H1 (cell line): ENCODE data around the gene GPC6. TPM values are rescaled to one million over a fixed set of nuclear protein-coding genes. Genes with fewer than 3 reads are reported as not detected.

Source experiments
- CHD7 ChIP-seq: fragments of 300-600 bp; sonication (generic); IDR thresholded peaks from 2 replicates; pipeline ENCODE4 v1.7.1; 2012; ENCODE audit warnings: low read length, moderate library complexity, mild to moderate bottlenecking, inconsistent platforms; ENCODE audit not compliant: insufficient replicate concordance
- EGR1 ChIP-seq: IDR thresholded peaks from 2 replicates; pipeline ENCODE4 v1.6.1; 2011; ENCODE audit warnings: low read depth, low read length, borderline replicate concordance
- GTF2F1 ChIP-seq: IDR thresholded peaks from 2 replicates; pipeline ENCODE4 v1.6.1; 2012; ENCODE audit warnings: low read depth, low read length, improper control_type of control experiment, borderline replicate concordance
- RFX5 ChIP-seq: IDR thresholded peaks from 2 replicates; pipeline ENCODE4 v1.6.1; 2011; ENCODE audit warnings: low read depth, low read length, improper control_type of control experiment, borderline replicate concordance
- YY1 ChIP-seq: IDR thresholded peaks from 2 replicates; pipeline ENCODE4 v1.6.1; 2011; ENCODE audit warnings: low read depth, mild to moderate bottlenecking, low read length
- polyA plus RNA-seq, 7 experiments: library from polyadenylated mRNA; depleted of rRNA in 3 of 7; stranded (reverse) in 5 of 7; unstranded in 2 of 7; fragments of >200 nt in 5 of 7; fragments of 200-250 nt in 2 of 7; gene quantifications; 1 replicate in 5 of 7; 2 replicates in 1 of 7; 4 replicates in 1 of 7; pipeline versions ENCODE4 v1.2.1 to v1.2.3, GENCODE V29; 2011 to 2013; ENCODE audit warnings: missing spikeins in 2 of 7, mixed read lengths in 2 of 7
- total RNA-seq: library from RNA; stranded (reverse); fragmentation: NEBNext Ultra II Directional; extraction: Animal tissue kit (Norgen Biotek cat#: 25700); gene quantifications from 2 replicates; pipeline ENCODE4 v1.2.1, GENCODE V29; 2021
- TF ChIP-seq, protein P1 (sequence below): IDR thresholded peaks from 2 replicates; pipeline ENCODE4 v1.6.1; 2012; ENCODE audit warnings: low read length, inconsistent platforms

GPC6 gene
- total and polyA plus RNA-seq, 2 of the 8 experiments (the other 6 are each of a cell fraction or from before 2014, with no cell fraction given), result 5.4 to 12.0 TPM

DNA sequence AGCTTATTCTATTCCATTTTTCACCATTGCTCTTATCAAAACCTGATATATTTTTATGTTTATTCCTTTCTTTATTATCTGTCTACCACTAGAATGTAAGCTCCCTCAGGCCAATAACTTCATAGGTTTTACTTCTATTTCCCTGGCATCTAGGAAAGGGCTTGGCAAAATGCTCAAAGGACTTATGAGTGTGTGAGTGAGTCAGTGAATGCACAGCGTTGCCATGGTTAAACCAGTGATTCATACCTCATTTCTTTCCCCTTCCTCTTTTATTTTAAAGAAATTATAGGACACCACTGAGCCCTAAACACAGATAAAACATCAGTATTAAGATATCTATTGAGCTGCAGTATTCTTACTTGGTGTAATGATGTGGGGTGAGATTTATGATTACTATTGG, 162.1 kb downstream of the GPC6 start (continued):
- no peak for TF ChIP-seq CHD7
- TF ChIP-seq, protein P1, sequence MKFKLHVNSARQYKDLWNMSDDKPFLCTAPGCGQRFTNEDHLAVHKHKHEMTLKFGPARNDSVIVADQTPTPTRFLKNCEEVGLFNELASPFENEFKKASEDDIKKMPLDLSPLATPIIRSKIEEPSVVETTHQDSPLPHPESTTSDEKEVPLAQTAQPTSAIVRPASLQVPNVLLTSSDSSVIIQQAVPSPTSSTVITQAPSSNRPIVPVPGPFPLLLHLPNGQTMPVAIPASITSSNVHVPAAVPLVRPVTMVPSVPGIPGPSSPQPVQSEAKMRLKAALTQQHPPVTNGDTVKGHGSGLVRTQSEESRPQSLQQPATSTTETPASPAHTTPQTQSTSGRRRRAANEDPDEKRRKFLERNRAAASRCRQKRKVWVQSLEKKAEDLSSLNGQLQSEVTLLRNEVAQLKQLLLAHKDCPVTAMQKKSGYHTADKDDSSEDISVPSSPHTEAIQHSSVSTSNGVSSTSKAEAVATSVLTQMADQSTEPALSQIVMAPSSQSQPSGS, result no peak
- no peak for TF ChIP-seq GTF2F1
- no peak for TF ChIP-seq RFX5
- TF ChIP-seq EGR1, result no peak
- no peak for TF ChIP-seq YY1
